HG03025 (cell line): ENCODE data around the gene IMMP2L.

Experiments used
- ATAC-seq: cut with Tn5 transposase; IDR thresholded peaks from one replicate; pipeline ENCODE4 v1.9.1; 2021; ENCODE audit warnings: mild to moderate bottlenecking, moderate library complexity; ENCODE audit not compliant: unreplicated experiment, low FRiP score

The IMMP2L gene

DNA sequence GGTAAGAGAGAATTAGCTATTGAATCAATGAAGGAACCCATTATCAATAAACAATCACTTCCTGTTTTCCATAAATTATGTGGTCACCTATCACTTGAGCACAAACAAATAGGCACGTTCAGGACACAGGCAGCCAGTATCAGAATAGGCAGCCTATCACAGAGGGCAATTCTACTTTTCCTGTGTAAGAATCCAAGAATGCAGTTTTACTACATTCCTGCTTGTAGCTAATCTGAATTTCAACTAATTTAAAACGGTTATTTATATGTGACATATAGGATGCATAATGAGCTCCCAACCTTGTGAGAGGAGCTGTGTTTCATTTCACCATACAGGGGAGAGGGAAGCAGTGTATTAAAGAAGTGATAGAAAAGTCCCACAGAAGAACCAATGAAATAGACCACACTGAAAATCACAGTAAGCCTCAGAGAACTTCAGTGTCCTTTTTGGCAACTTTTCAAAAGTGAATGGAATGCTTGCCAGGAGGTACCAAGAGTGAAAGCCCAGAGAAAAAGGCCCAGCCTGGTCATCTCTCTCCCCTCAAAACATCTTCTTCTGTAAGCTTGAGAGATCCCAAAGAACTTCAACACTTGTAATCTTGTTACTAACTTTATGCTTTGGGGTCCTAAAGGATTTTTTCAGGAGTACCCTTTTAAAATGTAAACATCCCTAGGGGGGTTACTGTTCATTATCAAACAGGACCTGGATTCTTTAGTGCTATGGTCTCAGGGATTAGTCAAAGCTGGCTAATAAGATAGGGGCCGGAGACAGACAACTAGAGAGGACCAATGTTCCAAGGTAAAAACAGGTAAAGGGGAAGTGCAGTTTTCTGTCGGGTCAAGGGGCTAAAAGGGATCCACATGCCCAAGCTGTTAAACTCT lies 1.3 kb downstream of the IMMP2L start:
- no peak for ATAC-seq

- peak; percentile 68 for ATAC-seq
These were observed 3.3 kb downstream of the IMMP2L start for GRCh38 chr7:111558991-111559390.

DNA sequence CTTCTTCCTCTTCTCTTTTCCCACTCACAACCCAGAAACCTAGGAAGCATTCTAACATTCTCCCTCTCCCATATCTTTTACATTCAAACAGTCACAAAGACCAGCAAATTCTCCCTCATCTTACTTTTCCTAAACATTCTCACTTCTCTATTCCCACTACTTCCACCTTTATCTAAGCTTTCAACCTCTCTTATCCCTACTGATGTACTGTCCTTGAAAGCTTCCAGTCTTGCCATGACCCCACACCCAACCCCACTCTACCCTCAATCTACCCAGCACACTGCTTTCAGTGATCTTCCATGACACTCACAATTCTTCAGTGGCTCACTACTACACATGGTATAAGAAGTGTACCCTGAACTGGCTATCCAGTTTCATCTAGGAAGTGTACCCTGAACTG lies 5.3 kb downstream of the IMMP2L start:
- ATAC-seq, result no peak

GRCh38 chr7:111554086-111554485 lies 8.2 kb downstream of the IMMP2L start:
- no peak for ATAC-seq

- ATAC-seq, result no peak
These were observed 21.2 kb downstream of the IMMP2L start for GRCh38 chr7:111541067-111541466.

DNA sequence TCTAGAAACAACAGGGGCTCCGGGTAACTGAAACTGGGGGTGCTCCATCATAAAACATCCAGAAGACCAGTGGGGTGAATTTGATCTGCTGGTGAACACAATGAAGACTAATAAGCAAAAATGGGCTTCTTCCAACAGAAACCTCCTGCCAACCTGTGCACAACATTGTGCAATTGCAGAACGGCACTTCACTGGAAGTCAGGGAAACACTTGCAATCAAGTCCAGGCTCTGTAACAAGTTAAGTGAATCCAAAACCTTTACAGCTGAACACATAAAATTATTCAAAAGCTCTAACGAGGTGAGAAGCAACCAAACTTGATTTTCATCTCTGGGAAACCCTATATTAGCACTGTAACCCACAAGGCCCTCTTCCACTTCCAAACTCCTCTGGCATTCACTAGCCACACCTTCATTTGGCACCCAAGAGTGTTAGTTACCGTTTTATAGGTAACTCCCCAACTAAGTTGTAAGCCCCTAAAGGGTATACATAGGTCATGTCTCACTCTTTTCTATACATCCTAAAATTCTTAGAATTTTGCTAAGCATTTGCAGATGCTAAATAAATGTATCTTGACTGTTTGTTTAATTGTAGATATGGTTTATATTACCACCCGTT lies 22.0 kb downstream of the IMMP2L start:
- ATAC-seq, result no peak

GRCh38 chr7:111537134-111537533 lies 25.2 kb downstream of the IMMP2L start:
- no peak for ATAC-seq

GRCh38 chr7:111535142-111535870 lies 27.0 kb downstream of the IMMP2L start:
- no peak for ATAC-seq

GRCh38 chr7:111532625-111533024 lies 29.7 kb downstream of the IMMP2L start:
- ATAC-seq, result no peak

DNA sequence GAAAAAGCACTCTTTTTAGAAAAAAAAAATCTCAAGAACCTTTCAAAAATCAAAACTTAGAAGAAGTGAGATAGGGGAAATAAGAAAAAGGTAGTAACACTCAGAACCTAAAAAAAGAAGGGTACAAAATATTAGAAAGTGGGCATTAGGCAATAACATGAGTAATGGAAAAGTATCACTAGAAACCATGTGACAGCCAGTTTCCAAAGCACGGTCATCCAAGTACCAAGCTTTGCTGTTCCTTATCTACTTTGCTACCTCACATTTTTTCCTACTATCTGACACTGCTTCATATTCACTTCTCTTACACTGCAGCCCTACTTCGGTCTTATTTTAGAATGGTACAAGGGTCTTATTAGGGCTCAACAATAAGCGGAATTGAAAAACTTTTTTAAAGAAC lies 30.3 kb downstream of the IMMP2L start:
- no peak for ATAC-seq

GRCh38 chr7:111530356-111530668 lies 32.0 kb downstream of the IMMP2L start:
- ATAC-seq, result no peak

DNA sequence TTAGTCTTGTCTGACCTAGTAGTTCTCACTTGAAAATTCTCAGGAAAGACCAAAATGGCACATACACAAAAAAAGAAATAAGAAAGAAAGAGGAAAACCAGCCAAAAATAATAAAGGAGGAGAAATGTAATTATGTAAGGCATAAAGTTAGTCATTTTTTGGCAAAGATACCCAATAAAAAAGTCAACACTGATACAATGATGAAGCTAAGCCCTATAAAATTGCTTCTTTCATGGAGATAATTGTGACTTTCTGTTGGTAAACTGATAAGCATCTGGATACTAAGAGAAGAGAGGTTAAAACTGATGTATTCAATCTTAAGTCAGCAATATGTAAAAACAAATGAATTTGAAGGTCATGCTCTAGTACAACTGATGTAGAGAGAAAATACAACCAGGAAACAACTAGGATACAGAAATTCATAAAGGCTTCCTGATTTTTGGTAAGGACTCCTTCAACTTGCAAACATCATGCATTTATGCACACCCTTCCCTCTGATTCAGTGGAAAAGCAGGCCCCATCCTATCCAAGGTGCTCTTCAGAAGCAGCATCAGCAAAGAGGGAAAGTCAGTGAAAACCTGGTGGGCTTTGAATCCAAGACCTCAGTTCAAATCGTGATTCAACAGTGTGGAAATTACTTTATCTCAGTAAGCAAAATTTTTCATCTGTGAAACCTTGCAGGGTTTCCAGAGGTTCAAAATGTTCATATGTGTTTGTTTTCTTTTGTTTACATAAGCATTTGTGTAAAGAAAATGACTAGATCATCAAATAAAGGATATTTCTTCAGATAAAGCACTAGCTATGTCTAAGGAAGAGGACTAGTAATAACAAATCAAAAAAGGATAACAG lies 32.6 kb downstream of the IMMP2L start:
- no peak for ATAC-seq

- ATAC-seq, result peak; percentile 61
These were observed 34.0 kb downstream of the IMMP2L start for GRCh38 chr7:111528331-111528730.

GRCh38 chr7:111527545-111527944 lies 34.7 kb downstream of the IMMP2L start:
- ATAC-seq, result peak; percentile 94

- no peak for ATAC-seq
These were observed 37.2 kb downstream of the IMMP2L start for GRCh38 chr7:111525100-111525499.

- ATAC-seq, result no peak
These were observed 40.6 kb downstream of the IMMP2L start for GRCh38 chr7:111521660-111522059.

- no peak for ATAC-seq
These were observed 44.0 kb downstream of the IMMP2L start for GRCh38 chr7:111518264-111518663.

GRCh38 chr7:111517549-111517951 lies 44.7 kb downstream of the IMMP2L start:
- no peak for ATAC-seq

DNA sequence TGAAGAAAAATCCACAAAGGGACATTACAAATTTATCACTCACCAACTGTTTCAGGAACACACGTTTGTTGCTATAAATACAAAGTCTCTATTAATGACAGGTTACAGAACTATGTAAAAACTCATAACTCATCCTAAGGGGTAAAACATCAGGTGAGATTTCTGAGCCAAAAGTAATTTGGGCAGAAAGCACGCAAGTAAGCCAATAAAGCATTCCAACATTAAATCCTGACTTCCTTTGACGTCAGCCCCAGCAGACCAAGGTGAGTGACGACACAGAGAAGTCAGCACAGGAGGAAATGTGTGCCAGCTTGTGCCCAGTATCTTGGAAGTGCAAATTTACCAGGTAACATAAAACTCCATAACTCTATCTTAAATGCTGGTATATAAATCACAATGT lies 45.7 kb downstream of the IMMP2L start:
- ATAC-seq, result no peak

DNA sequence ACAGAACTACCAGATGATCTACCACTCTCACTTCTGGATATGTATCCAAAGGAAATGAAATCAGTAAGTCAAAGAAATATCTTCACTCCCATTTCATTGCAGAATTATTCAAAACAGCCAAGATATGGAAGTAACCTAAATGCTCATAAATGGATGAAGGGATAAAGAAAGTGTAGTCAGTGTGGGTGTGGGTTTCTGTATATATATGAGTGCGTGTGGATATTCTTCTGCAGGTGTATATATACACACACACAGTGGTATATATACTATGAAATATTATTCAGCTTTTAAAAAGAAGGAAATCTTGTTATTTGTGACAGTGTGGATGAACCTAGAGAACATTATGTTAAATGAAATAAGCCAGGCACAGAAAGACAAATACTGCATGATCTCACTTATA lies 48.7 kb downstream of the IMMP2L start:
- no peak for ATAC-seq

DNA sequence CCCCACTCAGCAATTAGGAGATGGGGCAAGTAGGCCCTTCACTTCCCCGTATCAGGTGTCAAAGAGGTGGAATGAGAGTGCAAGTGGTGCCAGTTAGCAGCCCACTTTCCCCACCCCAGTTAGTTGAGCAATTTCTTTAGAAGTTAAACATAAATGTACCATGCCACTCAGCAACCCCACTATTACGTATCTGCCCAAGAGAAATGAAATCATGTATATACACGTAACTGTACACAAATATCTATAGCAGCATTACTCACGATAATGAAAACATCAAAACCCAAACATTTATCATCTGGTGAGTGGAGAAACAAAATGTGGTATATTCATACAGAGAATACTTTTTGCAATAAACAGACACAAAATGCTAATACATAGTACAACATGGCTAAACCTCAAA lies 50.4 kb downstream of the IMMP2L start:
- ATAC-seq, result no peak
